ENCODE data around the gene SEC14L6. TPM values are rescaled to one million over a fixed set of nuclear protein-coding genes. Genes with fewer than 3 reads are reported as not detected.
"Not testable (repeated sequence)": the region's sequence is repeated elsewhere in the genome, so short reads cannot be mapped to it uniquely, and the experiment has no call there.

Gene SEC14L6
- 17.2 TPM for total RNA-seq
- long read RNA-seq, partial matches to known transcripts: 4 of 29 reads
- long read RNA-seq, other reads (novel, unspliced or antisense): 25 of 29 reads

- no peak for ATAC-seq
- no peak for DNase-seq
- Histone ChIP-seq H3K4me1 (no peaks in the 10 kb centered on the region), H3K27me3 (no peaks in the 10 kb centered on the region), H3K27ac (no peak within 1 kb of the TSS), H3K9me3 (no peaks in the 10 kb centered on the region), H3K36me3 (no peaks in the 10 kb centered on the region), H3K4me3 (no peak within 1 kb of the TSS)
- no peak for TF ChIP-seq CTCF (IDR thresholded peaks at IDR 0.05)
- intact Hi-C loops (cut with DNase I): no loop called here
Observed at GRCh38 chr22:30546616-30547015, at the start of gene SEC14L6. TSS of gene SEC14L6 (minus strand) at chr22:30546741. CDS start at chr22:30546682, 59 bp downstream.

GRCh38 chr22:30596199-30596598, 49.7 kb upstream of the SEC14L6 start:
- DNase-seq: no peak
- intact Hi-C loops (cut with DNase I): no loop called here

GRCh38 chr22:30592360-30592713, 45.8 kb upstream of the SEC14L6 start:
- H3K27me3 ChIP-seq; H3K9me3 ChIP-seq; intact Hi-C loops (cut with DNase I); DNase-seq; ATAC-seq: not testable (repeated sequence)
- Histone ChIP-seq H3K36me3 (peaks cover 23% of the 10 kb centered on the region), H3K27ac (peak overlapping the region; percentile 88), H3K4me1 (peaks cover 10% of the 10 kb centered on the region), H3K4me3 (peak overlapping the region; percentile 95)

More at GRCh38 chr22:30596199-30596598, 49.7 kb upstream of the SEC14L6 start:
- Histone ChIP-seq H3K27me3 (no peaks in the 10 kb centered on the region), H3K4me1 (no peaks in the 10 kb centered on the region), H3K36me3 (no peaks in the 10 kb centered on the region), H3K9me3 (no peaks in the 10 kb centered on the region), H3K27ac (no peak overlapping the region), H3K4me3 (no peak overlapping the region)
- no peak for TF ChIP-seq CTCF (IDR thresholded peaks at IDR 0.05)
- ATAC-seq: no peak

DNA sequence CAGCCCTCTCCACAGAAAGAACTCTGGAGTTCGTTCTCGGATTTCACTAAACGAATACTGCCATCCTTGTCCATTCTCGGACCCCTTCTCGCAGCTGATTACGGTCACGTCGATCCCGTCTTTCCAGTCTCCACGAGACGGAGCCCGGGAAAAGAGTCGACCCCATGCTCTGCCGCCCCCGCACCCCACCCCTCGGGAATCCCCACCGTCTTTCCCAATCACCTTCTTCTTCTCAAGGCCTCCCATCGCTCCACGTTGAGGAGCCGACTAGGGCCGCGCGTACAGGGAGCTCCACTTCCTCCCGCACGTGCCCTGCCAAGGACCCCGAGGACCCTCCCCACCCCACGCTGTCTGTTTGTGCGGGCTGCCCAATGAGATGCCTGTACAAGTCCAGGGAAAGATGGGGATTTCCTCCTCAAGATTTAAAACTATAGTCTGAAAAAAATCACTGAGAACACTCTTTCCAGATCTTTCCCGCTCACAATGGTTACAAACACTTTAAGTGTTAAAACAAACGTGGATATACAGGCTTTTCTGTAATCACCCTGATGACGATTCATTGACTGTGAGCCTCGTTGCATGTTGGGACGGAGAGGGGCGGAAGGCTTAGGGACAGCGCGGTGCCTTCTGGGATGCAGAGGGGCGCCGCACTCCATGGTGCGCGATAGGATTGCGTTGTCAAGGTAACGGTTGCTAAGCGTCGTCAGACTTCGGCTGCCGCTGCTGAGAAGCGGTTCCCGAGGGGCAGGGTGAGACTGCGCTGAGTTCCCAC, 45.2 kb upstream of the SEC14L6 start, which contains the start of gene PES1:
Gene PES1, minus strand, starts transcription at position 323 of the 772 bp plus-strand sequence. Its CDS starts 77 bp downstream, at position 246.
- TF ChIP-seq CTCF (IDR thresholded peaks at IDR 0.05): no peak
- peaks cover 29% of the 10 kb centered on the region for H3K36me3 ChIP-seq
- intact Hi-C loops (cut with DNase I): no loop called here
- H3K27ac ChIP-seq: peak within 1 kb of the TSS; percentile 88
- ATAC-seq: peak; percentile 99
- DNase-seq: peak; percentile 95
- H3K4me1 ChIP-seq: peaks cover 10% of the 10 kb centered on the region
- H3K27me3 ChIP-seq: no peaks in the 10 kb centered on the region
- H3K4me3 ChIP-seq: peak within 1 kb of the TSS; percentile 95
- no peaks in the 10 kb centered on the region for H3K9me3 ChIP-seq

GRCh38 chr22:30591191-30591587, 44.6 kb upstream of the SEC14L6 start:
- H3K27ac ChIP-seq: peak overlapping the region; percentile 88
- intact Hi-C loops (cut with DNase I): no loop called here
- no peak for TF ChIP-seq CTCF (IDR thresholded peaks at IDR 0.05)
- H3K9me3 ChIP-seq: no peaks in the 10 kb centered on the region
- H3K36me3 ChIP-seq: peaks cover 34% of the 10 kb centered on the region
- no peak for ATAC-seq
- peak overlapping the region; percentile 95 for H3K4me3 ChIP-seq
- H3K27me3 ChIP-seq: no peaks in the 10 kb centered on the region
- DNase-seq: no peak
- H3K4me1 ChIP-seq: peaks cover 10% of the 10 kb centered on the region

- peaks cover 82% of the 10 kb centered on the region for H3K36me3 ChIP-seq
- ATAC-seq: no peak
- intact Hi-C loops (cut with DNase I): no loop called here
Observed at GRCh38 chr22:30586414-30586813, 39.9 kb upstream of the SEC14L6 start.

More at GRCh38 chr22:30586414-30586813, 39.9 kb upstream of the SEC14L6 start:
- no peaks in the 10 kb centered on the region for H3K27me3 ChIP-seq
- H3K27ac ChIP-seq: no peak overlapping the region
- H3K9me3 ChIP-seq: no peaks in the 10 kb centered on the region
- no peak for DNase-seq
- no peak for TF ChIP-seq CTCF (IDR thresholded peaks at IDR 0.05)
- peaks cover 10% of the 10 kb centered on the region for H3K4me1 ChIP-seq
- no peak overlapping the region for H3K4me3 ChIP-seq
